BLaER1 (cell line): Measurements from ENCODE around the gene WDR64.

Experiments used
- H3K27ac ChIP-seq: shearing (Covaris generic); formaldehyde crosslinking; 2 replicates; pipeline ENCODE4 v1.8.1; 2022
- H3K27me3 ChIP-seq: shearing (Covaris generic); formaldehyde crosslinking; 2 replicates; pipeline ENCODE4 v1.8.1; 2022
- H3K36me3 ChIP-seq: shearing (Covaris generic); formaldehyde crosslinking; 2 replicates; pipeline ENCODE4 v1.8.1; 2022
- H3K4me1 ChIP-seq: shearing (Covaris generic); formaldehyde crosslinking; 2 replicates; pipeline ENCODE4 v1.8.1; 2022
- H3K4me2 ChIP-seq: shearing (Covaris generic); formaldehyde crosslinking; 2 replicates; pipeline ENCODE4 v1.8.1; 2022
- H3K4me3 ChIP-seq: shearing (Covaris generic); formaldehyde crosslinking; 2 replicates; pipeline ENCODE4 v1.8.1; 2022
- H3K9ac ChIP-seq: shearing (Covaris generic); formaldehyde crosslinking; 2 replicates; pipeline ENCODE4 v1.8.1; 2022
- H3K9me3 ChIP-seq: shearing (Covaris generic); formaldehyde crosslinking; 2 replicates; pipeline ENCODE4 v1.8.1; 2022
- H4K20me1 ChIP-seq: shearing (Covaris generic); formaldehyde crosslinking; 2 replicates; pipeline ENCODE4 v1.8.1; 2022
- Cebpa-rat ChIP-seq: shearing (Covaris generic); IDR thresholded peaks from 2 replicates; pipeline ENCODE4 v1.8.1; 2022

WDR64 gene

GRCh38 chr1:241638909-241639622 lies 13.0 kb upstream of the WDR64 start:
- TF ChIP-seq Cebpa-rat: no peak
- Histone ChIP-seq H3K4me2 (peak overlapping the region; percentile 90), H3K36me3 (peaks cover 14% of the 10 kb centered on the region), H3K9ac (peak overlapping the region; percentile 91), H3K4me3 (peak overlapping the region; percentile 91), H3K4me1 (peaks cover 62% of the 10 kb centered on the region), H3K27ac (peak overlapping the region; percentile 90), H4K20me1 (peaks cover 11% of the 10 kb centered on the region; the same call in 1 of the 2 replicates), H3K27me3 (no peaks in the 10 kb centered on the region), H3K9me3 (peaks cover 9% of the 10 kb centered on the region)

DNA sequence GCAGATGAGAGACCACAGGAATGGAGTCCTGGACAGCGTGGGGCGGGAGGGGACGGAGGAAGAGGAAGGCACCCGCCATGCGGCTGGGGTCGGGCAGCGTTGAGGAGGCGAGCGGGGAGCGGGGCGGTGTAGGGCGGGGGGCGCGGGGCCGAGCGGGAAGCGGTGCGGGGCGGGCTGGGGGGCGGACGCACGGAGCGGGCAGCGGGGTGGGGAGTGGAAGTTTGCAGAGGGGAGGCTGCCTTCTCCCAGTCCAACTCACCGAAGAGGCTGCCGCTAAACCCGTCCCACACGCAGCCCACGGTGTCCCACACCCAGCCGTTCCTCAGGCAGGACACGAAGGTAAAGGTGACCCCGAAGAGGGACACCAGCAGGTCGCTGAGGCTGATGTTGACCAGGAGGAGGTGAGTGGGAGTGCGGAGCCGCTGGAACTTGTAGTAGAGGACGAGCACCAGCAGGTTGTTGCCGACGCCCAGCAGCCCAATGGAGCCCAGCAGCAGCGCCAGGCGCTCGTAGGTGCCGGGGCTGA lies 12.4 kb upstream of the WDR64 start:
- Histone ChIP-seq H3K9ac (peak overlapping the region; percentile 91), H3K4me3 (peak overlapping the region; percentile 91), H3K36me3 (peaks cover 8% of the 10 kb centered on the region), H3K4me1 (peaks cover 56% of the 10 kb centered on the region), H3K4me2 (peak overlapping the region; percentile 90), H3K9me3 (peaks cover 9% of the 10 kb centered on the region), H4K20me1 (peaks cover 11% of the 10 kb centered on the region; the same call in 1 of the 2 replicates), H3K27me3 (no peaks in the 10 kb centered on the region), H3K27ac (peak overlapping the region; percentile 90)
- TF ChIP-seq Cebpa-rat: no peak

DNA sequence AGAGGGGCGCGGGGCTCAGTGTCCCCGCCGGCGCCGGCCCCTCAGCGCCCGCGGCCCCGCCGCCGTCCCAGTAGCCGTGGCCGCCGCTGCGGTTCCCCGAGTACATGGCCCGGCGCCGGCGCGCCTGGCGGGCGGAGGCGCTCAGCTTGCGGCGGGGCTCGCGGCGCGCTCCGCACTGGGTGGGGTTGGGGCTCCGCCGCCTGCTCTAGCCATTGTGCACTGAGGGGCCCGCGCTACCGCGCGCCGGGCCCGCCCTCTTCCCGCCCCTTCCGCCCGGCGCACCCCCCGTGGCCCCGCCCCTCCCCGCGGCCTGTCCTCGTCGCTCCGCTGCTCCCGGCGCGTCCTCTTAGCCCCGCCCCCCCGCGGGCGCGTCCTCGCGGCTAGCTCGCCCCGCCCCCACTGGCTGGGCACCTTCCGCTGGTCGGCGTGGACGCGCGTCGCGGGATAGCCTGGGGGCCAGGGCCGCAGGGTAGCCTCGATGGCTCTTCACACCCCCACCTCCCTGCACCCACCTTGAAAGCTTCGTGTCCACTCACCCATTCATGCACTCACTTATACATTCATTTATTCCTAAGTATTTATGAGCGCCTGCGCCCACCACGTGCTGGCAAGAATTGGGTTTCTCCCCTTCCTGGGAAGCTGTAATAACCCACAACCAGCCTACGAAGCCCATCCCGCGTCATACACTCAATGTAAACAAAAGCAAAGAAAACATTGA lies 11.8 kb upstream of the WDR64 start, which contains the start of the genes CHML and OPN3:
Gene CHML, minus strand, starts transcription at position 221 of the 718 bp plus-strand sequence. CDS start 4,603 bp downstream, outside the sequence.
Gene OPN3, minus strand, starts transcription at position 221 of the 718 bp plus-strand sequence. Its CDS starts 115 bp downstream, at position 106.
- Histone ChIP-seq H3K27me3 (no peaks in the 10 kb centered on the region), H3K27ac (peak within 1 kb of the TSS; percentile 90), H3K4me1 (peaks cover 50% of the 10 kb centered on the region), H3K36me3 (peaks cover 3% of the 10 kb centered on the region), H3K9ac (peak within 1 kb of the TSS; percentile 91), H4K20me1 (peaks cover 11% of the 10 kb centered on the region; the same call in 1 of the 2 replicates), H3K4me2 (peak within 1 kb of the TSS; percentile 90), H3K4me3 (peak within 1 kb of the TSS; percentile 91), H3K9me3 (peaks cover 9% of the 10 kb centered on the region)
- no peak for TF ChIP-seq Cebpa-rat

DNA sequence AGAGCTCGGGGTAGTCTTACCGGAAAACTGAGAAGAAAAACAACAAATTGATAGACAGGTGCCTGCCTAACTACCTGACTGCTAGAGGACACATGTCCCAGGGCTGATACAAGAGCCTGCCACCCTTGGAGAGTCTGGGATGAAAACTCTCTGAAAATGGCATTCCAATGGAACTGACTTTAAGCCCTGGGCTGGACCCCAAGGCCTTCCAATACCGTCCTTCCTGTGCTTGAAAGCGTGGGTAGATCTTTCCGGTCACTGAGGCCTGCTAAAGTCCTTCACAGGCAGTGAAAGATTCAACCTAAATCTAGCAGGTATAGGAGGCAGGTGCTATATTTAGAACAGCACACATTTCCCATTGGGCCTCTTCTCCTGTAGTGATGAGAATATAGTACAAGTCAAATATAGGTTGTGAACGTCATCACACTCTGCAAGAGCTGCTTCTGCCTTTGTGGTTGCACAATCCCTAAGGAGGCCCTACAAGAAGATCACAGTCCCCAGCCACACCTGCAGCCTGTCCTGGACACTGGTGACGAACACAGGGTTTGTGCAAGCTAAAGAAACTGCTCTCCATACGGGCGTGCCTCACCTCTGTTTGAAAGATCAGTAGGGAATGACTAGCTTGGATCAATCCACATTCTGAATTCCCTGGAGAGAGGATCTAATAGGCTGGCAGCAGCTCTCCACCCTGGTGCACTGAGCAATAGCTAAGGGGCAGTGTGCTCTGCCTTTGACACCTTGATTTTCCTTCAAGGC lies 11.0 kb upstream of the WDR64 start:
- Histone ChIP-seq H3K4me2 (peak overlapping the region; percentile 75), H3K4me1 (peaks cover 43% of the 10 kb centered on the region), H3K27ac (peak overlapping the region; percentile 75), H3K9me3 (peaks cover 9% of the 10 kb centered on the region), H4K20me1 (peaks cover 11% of the 10 kb centered on the region; the same call in 1 of the 2 replicates), H3K4me3 (peak overlapping the region; percentile 91), H3K9ac (peak overlapping the region; percentile 22), H3K27me3 (no peaks in the 10 kb centered on the region), H3K36me3 (no peaks in the 10 kb centered on the region)
- TF ChIP-seq Cebpa-rat: peak; percentile 85

GRCh38 chr1:241641773-241642592 lies 10.1 kb upstream of the WDR64 start:
- H3K4me2 ChIP-seq: no peak overlapping the region

DNA sequence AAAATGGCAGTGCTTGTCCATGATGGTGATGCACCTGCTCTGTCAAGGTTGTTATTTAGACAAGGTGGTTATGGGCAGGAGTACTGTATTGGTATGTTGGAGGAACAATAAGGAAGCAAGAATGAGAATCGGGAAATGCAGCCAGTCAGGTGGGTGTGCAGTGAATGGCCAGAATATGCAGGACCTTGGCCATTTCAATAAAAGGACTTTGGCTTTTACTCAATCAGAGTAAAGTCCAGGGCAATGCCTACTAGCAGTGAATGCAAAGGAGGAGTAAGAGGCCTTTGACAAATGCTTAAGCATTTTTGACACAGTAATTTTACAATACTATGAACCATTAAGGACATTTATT lies 9.5 kb upstream of the WDR64 start:
- H3K4me1 ChIP-seq: peaks cover 27% of the 10 kb centered on the region
- no peak overlapping the region for H3K27ac ChIP-seq
- no peak overlapping the region for H3K4me2 ChIP-seq
- H3K4me3 ChIP-seq: no peak overlapping the region
- H3K9me3 ChIP-seq: peaks cover 9% of the 10 kb centered on the region
- H4K20me1 ChIP-seq: peaks cover 9% of the 10 kb centered on the region; the same call in 1 of the 2 replicates
- no peak overlapping the region for H3K9ac ChIP-seq
- TF ChIP-seq Cebpa-rat: no peak
- no peaks in the 10 kb centered on the region for H3K27me3 ChIP-seq
- H3K36me3 ChIP-seq: no peaks in the 10 kb centered on the region

More at GRCh38 chr1:241641773-241642592, 10.1 kb upstream of the WDR64 start:
- Histone ChIP-seq H3K27ac (no peak overlapping the region), H3K9me3 (peaks cover 9% of the 10 kb centered on the region), H3K36me3 (no peaks in the 10 kb centered on the region), H3K27me3 (no peaks in the 10 kb centered on the region), H3K4me1 (peaks cover 33% of the 10 kb centered on the region), H3K4me3 (no peak overlapping the region), H3K9ac (no peak overlapping the region), H4K20me1 (peaks cover 11% of the 10 kb centered on the region; the same call in 1 of the 2 replicates)
- TF ChIP-seq Cebpa-rat: no peak

DNA sequence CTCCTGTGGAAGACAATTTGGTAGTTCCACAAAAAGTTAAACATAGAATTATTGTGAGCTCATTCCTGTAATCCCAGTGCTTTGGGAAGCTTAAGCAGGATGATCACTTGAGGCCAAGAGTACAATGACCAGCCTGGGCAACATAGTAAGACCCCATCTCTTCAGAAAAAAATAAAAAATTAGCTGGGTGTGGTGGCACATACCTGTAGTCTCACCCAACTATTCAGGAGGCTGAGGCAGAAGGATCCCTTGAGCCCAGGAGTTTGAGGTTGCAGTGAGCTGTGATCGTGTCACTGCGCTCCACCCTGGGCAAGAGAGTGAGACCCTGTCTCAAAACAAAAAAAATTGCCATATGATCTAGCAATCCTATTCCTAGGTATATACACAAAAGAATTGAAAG lies 7.8 kb upstream of the WDR64 start:
- H4K20me1 ChIP-seq: no peaks in the 10 kb centered on the region
- H3K27ac ChIP-seq: no peak overlapping the region
- TF ChIP-seq Cebpa-rat: no peak
- no peaks in the 10 kb centered on the region for H3K27me3 ChIP-seq
- no peaks in the 10 kb centered on the region for H3K36me3 ChIP-seq
- peaks cover 9% of the 10 kb centered on the region for H3K9me3 ChIP-seq
- H3K9ac ChIP-seq: no peak overlapping the region
- no peak overlapping the region for H3K4me2 ChIP-seq
- no peak overlapping the region for H3K4me3 ChIP-seq
- H3K4me1 ChIP-seq: peaks cover 13% of the 10 kb centered on the region

GRCh38 chr1:241645199-241645598 lies 6.9 kb upstream of the WDR64 start:
- no peak overlapping the region for H3K4me3 ChIP-seq
- no peak overlapping the region for H3K27ac ChIP-seq
- no peak overlapping the region for H3K4me2 ChIP-seq
- TF ChIP-seq Cebpa-rat: no peak
- no peaks in the 10 kb centered on the region for H4K20me1 ChIP-seq
- no peaks in the 10 kb centered on the region for H3K36me3 ChIP-seq
- no peaks in the 10 kb centered on the region for H3K27me3 ChIP-seq
- H3K9ac ChIP-seq: no peak overlapping the region
- H3K9me3 ChIP-seq: peaks cover 9% of the 10 kb centered on the region
- H3K4me1 ChIP-seq: peaks cover 13% of the 10 kb centered on the region

DNA sequence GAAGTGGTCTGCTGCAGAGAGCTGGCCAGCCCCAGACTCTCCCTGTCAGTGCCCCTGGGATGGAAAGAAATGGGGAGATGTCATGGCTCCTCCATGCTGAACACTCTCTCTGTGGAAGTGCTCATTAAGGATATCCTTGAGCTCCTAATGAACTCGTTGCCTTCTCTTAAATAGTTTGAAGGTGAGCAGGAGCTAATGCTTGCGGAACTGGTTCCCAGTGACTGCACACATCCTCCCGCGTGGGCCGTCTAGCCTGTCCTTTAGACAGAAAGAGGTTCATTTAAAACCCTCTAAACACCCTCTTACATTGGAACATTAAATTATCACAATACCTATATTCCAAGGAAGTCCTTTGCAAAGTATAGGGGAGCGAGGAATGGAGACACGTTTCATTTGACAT lies 5.9 kb upstream of the WDR64 start:
- no peak overlapping the region for H3K9ac ChIP-seq

More for the DNA sequence above, 5.9 kb upstream of the WDR64 start:
- no peaks in the 10 kb centered on the region for H4K20me1 ChIP-seq
- no peak overlapping the region for H3K27ac ChIP-seq
- H3K4me1 ChIP-seq: peaks cover 5% of the 10 kb centered on the region
- no peaks in the 10 kb centered on the region for H3K27me3 ChIP-seq
- no peak for TF ChIP-seq Cebpa-rat
- H3K9me3 ChIP-seq: peaks cover 9% of the 10 kb centered on the region
- H3K4me3 ChIP-seq: no peak overlapping the region
- no peaks in the 10 kb centered on the region for H3K36me3 ChIP-seq
- H3K4me2 ChIP-seq: no peak overlapping the region
